K562 (cell line): ENCODE measurements around the gene PPP1R15A. TPM values are rescaled to one million over a fixed set of nuclear protein-coding genes. Genes with fewer than 3 reads are reported as not detected.

Experiments used
- BHLHE40 ChIP-seq: IDR thresholded peaks from 2 replicates; pipeline ENCODE4 v1.6.1; 2011; ENCODE audit warnings: low read length, improper control_type of control experiment
- CEBPG ChIP-seq, 3 experiments: fragments of 200-800 bp in 1 of 3; sonication (Bioruptor generic) in 1 of 3; sonication (generic) in 1 of 3; formaldehyde crosslinking in 1 of 3; IDR thresholded peaks in 2 of 3; conservative IDR thresholded peaks in 1 of 3; 2 replicates each; pipeline versions ENCODE4 v1.6.1 to v1.8.0; 2016 to 2022; ENCODE audit warnings: missing compliant biosample characterization in 2 of 3, missing genetic modification characterization in 2 of 3, mild to moderate bottlenecking in 1 of 3, missing genetic modification reagents in 1 of 3
- CTBP1 ChIP-seq: fragments of 450-650 bp; IDR thresholded peaks from 2 replicates; pipeline ENCODE4 v1.6.1; 2016; ENCODE audit warnings: borderline replicate concordance
- DEAF1 ChIP-seq: fragments of 450-650 bp; formaldehyde crosslinking; IDR thresholded peaks from 2 replicates; pipeline ENCODE4 v1.4.0; 2020; ENCODE audit warnings: mild to moderate bottlenecking, moderate library complexity
- DMBX1 ChIP-seq: fragments of 250-450 bp; sonication (Bioruptor Pico); IDR thresholded peaks from 2 replicates; pipeline ENCODE4 v1.8.0; 2022; ENCODE audit warnings: inconsistent platforms, mild to moderate bottlenecking, moderate library complexity, borderline replicate concordance
- ETV5 ChIP-seq: sonication (generic); formaldehyde crosslinking; IDR thresholded peaks from 2 replicates; pipeline ENCODE4 v1.4.0; 2020; ENCODE audit warnings: low read depth, mild to moderate bottlenecking, missing genetic modification reagents
- OTX1 ChIP-seq: fragments of 450-650 bp; formaldehyde crosslinking; IDR thresholded peaks from 2 replicates; pipeline ENCODE4 v1.4.0; 2022; ENCODE audit warnings: mild to moderate bottlenecking
- PATZ1 ChIP-seq: fragments of 250-450 bp; sonication (Bioruptor Pico); IDR thresholded peaks from 2 replicates; pipeline ENCODE4 v1.5.0; 2020; ENCODE audit warnings: mild to moderate bottlenecking, borderline replicate concordance
- SRSF1 ChIP-seq: fragments of 200-400 bp; formaldehyde crosslinking; IDR thresholded peaks from 2 replicates; pipeline ENCODE4 v1.6.1; 2017; ENCODE audit warnings: mild to moderate bottlenecking, low read depth, low read length, moderate library complexity
- TOE1 ChIP-seq, 2 experiments: fragments of 450-650 bp in 1 of 2; sonication (generic) in 1 of 2; formaldehyde crosslinking in 1 of 2; IDR thresholded peaks; 2 replicates each; pipeline versions ENCODE4 v1.7.1 to v1.8.0; 2016 to 2022; ENCODE audit warnings: borderline replicate concordance in 2 of 2, mild to moderate bottlenecking in 2 of 2, antibody characterized with exemption in 1 of 2, inconsistent platforms in 1 of 2, low read depth in 1 of 2, missing genetic modification reagents in 1 of 2, moderate library complexity in 1 of 2
- ZC3H11A ChIP-seq: IDR thresholded peaks from 2 replicates; pipeline ENCODE4 v1.6.1; 2012; ENCODE audit warnings: low read depth, low read length, improper control_type of control experiment
- ZNF24 ChIP-seq: fragments of 450-650 bp; IDR thresholded peaks from 2 replicates; pipeline ENCODE4 v1.6.1; 2016
- ZNF518B ChIP-seq: fragments of 250-450 bp; sonication (Bioruptor Pico); IDR thresholded peaks from 2 replicates; pipeline ENCODE4 v1.5.0; 2021; ENCODE audit warnings: mild to moderate bottlenecking, moderate library complexity
- ZNF717 ChIP-seq: fragments of 250-450 bp; sonication (Bioruptor Pico); IDR thresholded peaks from 2 replicates; pipeline ENCODE4 v1.5.0; 2021
- ZNF740 ChIP-seq, 3 experiments: fragments of 200-800 bp in 1 of 3; sonication (Bioruptor generic) in 1 of 3; sonication (generic) in 1 of 3; formaldehyde crosslinking in 1 of 3; IDR thresholded peaks; 2 replicates each; pipeline versions ENCODE4 v1.6.1 to v1.8.0; 2016 to 2022; ENCODE audit warnings: mild to moderate bottlenecking in 2 of 3, missing compliant biosample characterization in 2 of 3, missing genetic modification characterization in 2 of 3, missing genetic modification reagents in 1 of 3
- ZNF76 ChIP-seq: fragments of 250-450 bp; sonication (Bioruptor Pico); IDR thresholded peaks from 2 replicates; pipeline ENCODE4 v1.4.0; 2020; ENCODE audit warnings: mild to moderate bottlenecking, moderate library complexity, borderline replicate concordance
- polyA plus RNA-seq, 8 experiments: library from polyadenylated mRNA; depleted of rRNA in 4 of 8; stranded (reverse) in 5 of 8; unstranded in 3 of 8; fragments of >200 nt; fragmentation: Nextera tagmentation in 2 of 8; fragmentation: Illumina TruSeq in 1 of 8; extraction: Ambion mirVana in 2 of 8; extraction: Trizol in 1 of 8; gene quantifications; 2 replicates each; pipeline versions ENCODE4 v1.2.1 to v1.2.3, GENCODE V29; 2011 to 2014; ENCODE audit warnings: inconsistent platforms in 1 of 8, missing spikeins in 1 of 8
- total RNA-seq, 7 experiments: library from RNA; depleted of rRNA in 6 of 7; stranded (reverse); fragments of >200 nt in 6 of 7; fragmentation: Illumina TruSeq in 2 of 7; extraction: Trizol in 2 of 7; gene quantifications; 2 replicates each; pipeline versions ENCODE4 v1.2.1 to v1.2.3, GENCODE V29; 2011 to 2021; ENCODE audit warnings: low replicate concordance in 1 of 7
- TF ChIP-seq, protein P1 (sequence below): fragments of 450-650 bp; IDR thresholded peaks from 2 replicates; pipeline ENCODE4 v1.6.1; 2016; ENCODE audit warnings: low read depth, mild to moderate bottlenecking, moderate library complexity

PPP1R15A gene
- total and polyA plus RNA-seq, 9 of the 15 experiments (the other 6 are each of a cell fraction or from before 2014, with no cell fraction given) = 0.42 to 73.7 (median 44.0) TPM

DNA sequence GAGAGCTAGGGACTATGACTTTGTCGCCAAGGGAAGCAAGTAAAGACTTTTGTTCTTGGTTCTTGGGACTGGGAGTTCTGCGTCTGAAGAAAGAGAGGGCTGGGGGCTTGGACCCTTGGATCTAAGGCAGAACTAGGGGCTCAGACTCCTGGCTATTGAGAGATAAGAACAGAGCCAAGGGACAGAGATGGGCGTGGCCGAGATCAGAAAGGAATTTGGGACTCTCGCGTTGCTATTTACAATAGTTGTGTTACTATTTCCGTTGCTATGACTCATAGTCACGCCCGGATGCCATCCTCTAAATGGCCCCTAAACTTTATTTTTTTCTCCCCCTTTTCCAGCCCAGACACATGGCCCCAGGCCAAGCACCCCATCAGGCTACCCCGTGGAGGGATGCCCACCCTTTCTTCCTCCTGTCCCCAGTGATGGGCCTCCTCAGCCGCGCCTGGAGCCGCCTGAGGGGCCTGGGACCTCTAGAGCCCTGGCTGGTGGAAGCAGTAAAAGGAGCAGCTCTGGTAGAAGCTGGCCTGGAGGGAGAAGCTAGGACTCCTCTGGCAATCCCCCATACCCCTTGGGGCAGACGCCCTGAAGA lies 759 bp downstream of the PPP1R15A start (continued):
- TF ChIP-seq ZNF76 (CRISPR knock-in tag) (no peak), ZNF518B (CRISPR knock-in tag) (no peak), DMBX1 (CRISPR knock-in tag) (no peak), ZNF740 (CRISPR knock-in tag; IDR thresholded peaks at IDR 0.05) (no peak), ZNF740 (tag; IDR thresholded peaks at IDR 0.05) (no peak), TOE1 (IDR thresholded peaks at IDR 0.05; ENCODE audit: borderline replicate concordance) (0 out of 2 replicates have a peak, but pooled peaks have one; percentile 29), TOE1 (CRISPR knock-in tag; IDR thresholded peaks at IDR 0.05; ENCODE audit: borderline replicate concordance, low read depth) (no peak), ETV5 (CRISPR knock-in tag) (no peak; the same call in 1 of the 2 replicates), DEAF1 (CRISPR knock-in tag) (no peak), CTBP1 (no peak), ZNF24 (no peak), OTX1 (CRISPR knock-in tag) (no peak), PATZ1 (CRISPR knock-in tag) (0 out of 2 replicates have a peak, but pooled peaks have one; percentile 4), ZNF717 (no peak), ZC3H11A (no peak), BHLHE40 (peak; percentile 78), SRSF1 (no peak), CEBPG (CRISPR knock-in tag; IDR thresholded peaks at IDR 0.05) (no peak; the same call in 1 of the 2 replicates), CEBPG (tag; conservative IDR thresholded peaks at IDR 0.05 in 1 of 2, IDR thresholded peaks at IDR 0.05 in 1 of 2) (no peak)
- TF ChIP-seq, protein P1, sequence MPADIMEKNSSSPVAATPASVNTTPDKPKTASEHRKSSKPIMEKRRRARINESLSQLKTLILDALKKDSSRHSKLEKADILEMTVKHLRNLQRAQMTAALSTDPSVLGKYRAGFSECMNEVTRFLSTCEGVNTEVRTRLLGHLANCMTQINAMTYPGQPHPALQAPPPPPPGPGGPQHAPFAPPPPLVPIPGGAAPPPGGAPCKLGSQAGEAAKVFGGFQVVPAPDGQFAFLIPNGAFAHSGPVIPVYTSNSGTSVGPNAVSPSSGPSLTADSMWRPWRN = no peak
